ENCODE measurements around the gene SCGB1C2.
"Not testable (repeated sequence)": the region's sequence is repeated elsewhere in the genome, so short reads cannot be mapped to it uniquely, and the experiment has no call there.

The SCGB1C2 gene

DNA sequence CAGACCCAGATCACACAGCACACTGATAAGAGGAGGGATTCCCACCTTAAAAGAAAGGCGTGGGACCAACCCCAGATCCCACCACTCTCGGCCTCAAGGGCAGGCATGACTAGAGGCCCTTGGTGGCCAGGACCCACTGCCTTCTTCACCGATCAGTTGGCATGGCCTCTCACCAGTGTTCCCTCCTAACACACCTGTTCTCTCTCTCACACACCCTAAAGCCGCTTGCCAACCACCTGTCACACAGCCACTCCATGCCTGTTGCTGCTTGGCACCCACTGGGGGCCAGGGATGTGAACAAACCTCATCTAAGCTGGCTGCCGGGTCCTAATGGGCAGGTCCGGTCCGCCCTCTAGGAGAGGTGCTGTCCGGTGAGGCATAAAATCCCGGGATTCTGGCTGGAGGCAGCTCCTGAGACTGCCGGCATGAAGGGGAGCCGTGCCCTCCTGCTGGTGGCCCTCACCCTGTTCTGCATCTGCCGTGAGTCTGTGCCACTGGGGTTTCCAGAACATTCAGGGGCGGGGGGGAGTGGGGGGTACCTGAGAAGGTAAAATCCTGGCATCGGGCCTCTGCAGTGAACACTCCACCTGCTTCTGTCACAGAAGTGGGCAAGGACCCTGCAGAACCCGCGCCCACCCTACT lies at the start of gene SCGB1C2:
TSS of gene SCGB1C2 (plus strand) at position 404 of the 642 bp plus-strand sequence. CDS start at position 426, 22 bp downstream.
- not testable (repeated sequence) for DNase-seq (ENCODE audit: low spot score)

DNA sequence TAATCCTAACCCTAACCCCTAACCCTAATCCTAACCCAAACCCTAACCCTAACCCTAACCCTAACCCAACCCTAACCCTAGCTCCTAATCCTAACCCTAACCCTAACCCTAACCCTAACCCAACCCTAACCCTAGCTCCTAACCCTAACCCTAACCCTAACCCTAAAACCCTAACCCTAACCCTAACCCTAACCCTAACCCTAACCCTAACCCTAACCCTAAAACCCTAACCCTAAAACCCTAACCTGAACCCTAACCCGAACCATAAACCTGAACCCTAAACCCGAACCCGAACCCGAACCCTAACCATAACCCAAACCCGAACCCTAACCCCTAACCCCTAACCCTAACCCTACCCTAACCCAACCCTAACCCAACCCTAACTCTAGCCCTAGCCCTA lies 24.3 kb upstream of the SCGB1C2 start:
- not testable (repeated sequence) for DNase-seq (ENCODE audit: low spot score)

- DNase-seq (ENCODE audit: low spot score) = peak; percentile 45
These were observed 18.9 kb upstream of the SCGB1C2 start for GRCh38 chr17:118339-118917.

DNA sequence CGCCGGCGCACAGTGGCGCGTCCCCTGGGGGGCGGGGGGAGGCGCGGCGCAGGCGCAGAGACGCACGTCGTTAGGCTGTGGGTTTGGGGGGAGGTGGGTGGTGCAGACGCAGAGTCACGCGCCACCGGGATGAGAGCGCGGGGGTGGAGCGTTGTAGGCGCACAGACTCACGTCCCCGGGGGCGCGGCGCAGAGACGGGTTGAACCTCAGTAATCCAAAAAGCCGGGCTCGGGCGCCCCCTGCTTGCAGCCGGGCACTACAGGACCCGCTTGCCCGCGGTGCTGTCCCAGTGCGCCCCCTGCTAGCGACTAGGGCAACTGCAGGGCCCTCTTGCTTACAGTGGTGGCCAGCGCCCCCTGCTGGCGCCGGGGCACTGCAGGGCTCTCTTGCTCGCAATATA lies 3.4 kb upstream of the SCGB1C2 start:
- DNase-seq (ENCODE audit: low spot score) = not testable (repeated sequence)

GRCh38 chr17:134332-134785 lies 3.0 kb upstream of the SCGB1C2 start:
- DNase-seq (ENCODE audit: low spot score) = not testable (repeated sequence)

DNA sequence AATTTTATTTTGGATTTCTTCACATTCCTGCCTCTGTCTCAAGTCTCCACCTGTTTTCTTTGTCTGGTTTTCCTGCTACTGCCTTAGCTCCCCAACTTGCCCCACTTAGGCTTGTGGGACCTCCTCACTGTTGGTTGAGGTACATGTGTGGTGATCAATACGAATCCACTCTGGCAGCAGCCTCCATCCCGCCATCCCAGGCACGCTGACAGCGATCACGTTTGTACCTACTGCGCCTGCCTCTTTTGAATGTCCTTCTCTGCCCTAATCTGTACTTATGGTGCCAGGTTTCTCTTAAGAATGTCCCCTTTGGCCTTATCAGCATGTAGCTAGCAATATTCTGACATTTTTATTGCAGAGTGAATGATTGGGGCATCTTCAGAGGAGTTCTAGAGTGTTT lies 2.3 kb upstream of the SCGB1C2 start:
- DNase-seq (ENCODE audit: low spot score) = not testable (repeated sequence)

DNA sequence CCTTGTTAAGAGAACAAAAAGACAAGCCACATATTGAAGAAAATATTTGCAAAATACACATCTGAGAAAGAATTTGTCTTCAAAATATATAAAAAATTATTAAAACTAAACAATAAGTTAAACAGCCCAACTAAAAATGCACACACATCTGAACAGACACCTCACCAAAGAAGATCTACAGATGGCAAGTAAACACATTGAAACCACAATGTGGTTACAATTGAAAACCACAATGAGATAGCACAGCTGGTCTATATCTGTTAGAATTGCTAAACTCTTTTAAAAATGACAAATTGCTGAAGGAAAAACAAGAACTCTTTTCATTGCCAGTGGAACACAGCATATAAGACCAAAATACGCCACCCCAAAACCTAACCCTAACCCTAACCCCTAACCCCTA lies 1.5 kb upstream of the SCGB1C2 start:
- not testable (repeated sequence) for DNase-seq (ENCODE audit: low spot score)

GRCh38 chr17:136531-136930 lies 838 bp upstream of the SCGB1C2 start:
- not testable (repeated sequence) for DNase-seq (ENCODE audit: low spot score)

DNA sequence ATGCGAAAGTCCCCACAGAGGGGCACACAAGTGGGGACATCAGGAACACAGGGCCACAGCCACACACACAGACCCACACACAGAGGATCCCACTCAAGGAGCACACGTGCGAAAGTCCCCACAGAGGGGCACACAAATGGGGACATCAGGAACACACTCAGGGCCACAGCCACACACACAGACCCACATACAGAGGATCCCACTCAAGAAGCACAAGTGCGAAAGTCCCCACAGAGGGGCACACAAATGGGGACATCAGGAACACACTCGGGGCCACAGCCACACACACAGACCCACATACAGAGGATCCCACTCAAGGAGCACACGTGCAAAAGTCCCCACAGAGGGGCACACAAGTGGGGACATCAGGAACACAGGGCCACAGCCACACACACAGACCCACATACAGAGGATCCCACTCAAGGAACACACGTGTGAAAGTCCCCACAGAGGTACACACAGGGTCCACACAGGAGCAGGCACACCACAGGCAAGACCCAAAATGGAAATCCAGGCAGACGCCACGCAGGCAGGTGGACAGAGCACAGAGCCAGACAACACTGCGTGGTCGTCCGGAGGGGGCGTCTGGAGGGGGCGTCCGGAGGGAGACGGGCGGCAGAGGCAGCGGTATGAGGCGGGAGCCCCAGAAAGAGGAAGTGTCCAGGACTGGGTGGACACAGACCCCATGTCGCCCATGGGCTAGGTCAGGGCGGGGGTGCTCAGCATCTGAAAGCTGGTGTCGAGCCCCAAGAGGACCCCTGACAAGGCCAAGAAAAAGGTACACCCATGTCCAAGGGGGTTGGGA lies 2.2 kb downstream of the SCGB1C2 start:
- DNase-seq (ENCODE audit: low spot score) = not testable (repeated sequence)

DNA sequence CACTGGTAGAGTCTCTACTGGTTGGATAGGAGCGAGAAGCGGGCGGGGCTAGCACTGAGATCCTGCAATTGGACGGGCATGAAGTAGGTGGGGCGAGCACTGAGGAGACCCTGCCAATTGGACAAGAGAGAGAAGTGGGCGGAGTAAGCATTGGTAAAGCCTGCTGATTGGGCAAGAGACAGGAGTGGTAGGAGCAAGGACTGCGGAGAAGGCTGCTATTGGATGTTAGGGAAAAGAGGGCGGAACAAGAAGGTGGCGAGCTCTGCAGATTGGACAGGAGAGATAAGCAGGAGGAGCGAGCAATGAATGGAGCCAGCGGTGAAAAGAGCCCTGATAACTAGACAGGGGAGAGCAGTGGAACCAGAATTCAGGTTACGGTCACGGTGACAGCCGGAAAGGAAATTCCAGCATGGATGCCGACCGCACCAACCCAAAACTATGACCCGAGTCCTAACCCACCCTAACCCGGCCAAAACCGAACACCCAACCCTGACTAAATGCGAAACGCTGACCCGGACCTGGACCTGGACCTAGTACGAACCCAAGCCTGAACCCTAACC lies 4.8 kb downstream of the SCGB1C2 start:
- peak; percentile 85 for DNase-seq (ENCODE audit: low spot score)

DNA sequence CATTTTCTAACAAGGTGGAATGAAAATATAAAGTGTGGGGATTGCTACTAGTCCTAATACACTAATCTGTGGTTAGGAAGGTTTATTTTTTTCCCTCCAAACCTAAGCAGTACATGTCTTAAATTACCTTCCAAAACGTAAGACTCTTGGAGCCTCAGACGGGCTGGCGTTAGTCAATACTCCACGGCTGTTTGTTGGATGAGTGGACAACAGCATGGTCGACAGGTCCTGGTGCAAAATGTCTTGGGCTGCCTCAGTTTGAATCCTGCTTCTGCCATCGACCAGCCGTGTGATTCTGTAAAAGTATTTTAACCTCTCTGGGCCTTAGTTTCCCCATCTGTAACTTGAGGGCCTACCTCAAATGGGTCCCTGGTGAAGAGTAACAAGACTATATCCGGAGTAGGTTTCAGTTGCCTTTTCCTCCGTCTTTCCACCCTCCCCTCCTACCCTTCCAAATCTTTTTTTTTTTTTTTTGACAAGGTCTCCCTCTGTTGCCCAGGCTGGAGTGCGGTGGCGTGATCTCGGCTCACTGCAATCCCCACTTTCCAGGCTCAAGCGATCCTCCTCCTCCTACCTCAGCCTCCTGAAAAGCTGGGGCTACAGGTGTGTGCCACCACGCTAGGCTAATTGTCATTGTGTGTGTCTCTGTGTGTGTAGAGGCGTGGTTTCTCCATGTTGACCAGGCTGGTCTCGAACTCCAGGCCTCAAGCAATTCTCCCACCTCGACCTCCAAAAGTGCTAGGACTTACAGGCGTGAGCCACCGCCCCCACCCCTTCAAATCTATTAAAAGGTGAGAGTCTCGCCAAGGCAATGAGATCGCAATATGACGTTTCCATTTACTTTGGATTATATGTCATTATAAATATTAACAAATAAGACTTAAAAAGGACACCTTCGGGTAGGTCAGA lies 5.8 kb downstream of the SCGB1C2 start:
- no peak for DNase-seq (ENCODE audit: low spot score)

GRCh38 chr17:143785-144281 lies 6.5 kb downstream of the SCGB1C2 start:
- peak; percentile 77 for DNase-seq (ENCODE audit: low spot score)

DNA sequence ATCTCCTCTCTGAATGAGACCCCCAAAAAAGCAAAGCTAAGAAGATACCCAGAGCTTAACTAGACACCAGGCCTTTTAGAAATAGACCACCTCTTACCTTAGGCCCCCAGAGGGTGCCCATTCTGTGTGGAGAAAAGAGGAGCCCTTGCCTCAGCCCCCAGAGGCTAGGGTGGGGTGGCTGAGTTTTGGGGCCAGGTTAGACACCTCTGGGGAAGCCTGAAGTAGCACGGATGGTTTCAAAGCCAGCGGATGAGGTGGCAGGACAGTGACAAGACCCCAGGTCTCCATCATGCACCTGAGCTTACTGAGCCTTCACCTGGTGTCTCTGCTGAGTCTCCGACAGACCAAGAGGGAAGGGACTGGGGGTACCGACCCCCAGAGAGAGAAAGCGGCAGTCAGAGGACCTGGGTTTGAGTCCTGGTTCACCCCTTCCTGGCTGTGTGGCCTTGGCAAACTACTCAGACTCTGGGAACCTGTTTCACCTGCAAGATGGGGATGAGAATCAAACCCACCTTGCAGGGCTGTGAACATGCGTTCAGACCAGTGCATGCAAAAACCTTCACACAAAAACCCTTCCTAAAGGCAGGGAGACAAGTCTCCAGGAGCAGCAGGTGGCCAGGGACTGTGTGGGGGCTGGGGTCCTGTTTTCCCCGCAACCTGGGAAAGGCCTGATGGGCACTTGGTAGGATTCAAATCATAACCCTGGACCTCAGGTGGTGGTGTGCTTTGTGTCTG lies 7.7 kb downstream of the SCGB1C2 start:
- DNase-seq (ENCODE audit: low spot score) = no peak

DNA sequence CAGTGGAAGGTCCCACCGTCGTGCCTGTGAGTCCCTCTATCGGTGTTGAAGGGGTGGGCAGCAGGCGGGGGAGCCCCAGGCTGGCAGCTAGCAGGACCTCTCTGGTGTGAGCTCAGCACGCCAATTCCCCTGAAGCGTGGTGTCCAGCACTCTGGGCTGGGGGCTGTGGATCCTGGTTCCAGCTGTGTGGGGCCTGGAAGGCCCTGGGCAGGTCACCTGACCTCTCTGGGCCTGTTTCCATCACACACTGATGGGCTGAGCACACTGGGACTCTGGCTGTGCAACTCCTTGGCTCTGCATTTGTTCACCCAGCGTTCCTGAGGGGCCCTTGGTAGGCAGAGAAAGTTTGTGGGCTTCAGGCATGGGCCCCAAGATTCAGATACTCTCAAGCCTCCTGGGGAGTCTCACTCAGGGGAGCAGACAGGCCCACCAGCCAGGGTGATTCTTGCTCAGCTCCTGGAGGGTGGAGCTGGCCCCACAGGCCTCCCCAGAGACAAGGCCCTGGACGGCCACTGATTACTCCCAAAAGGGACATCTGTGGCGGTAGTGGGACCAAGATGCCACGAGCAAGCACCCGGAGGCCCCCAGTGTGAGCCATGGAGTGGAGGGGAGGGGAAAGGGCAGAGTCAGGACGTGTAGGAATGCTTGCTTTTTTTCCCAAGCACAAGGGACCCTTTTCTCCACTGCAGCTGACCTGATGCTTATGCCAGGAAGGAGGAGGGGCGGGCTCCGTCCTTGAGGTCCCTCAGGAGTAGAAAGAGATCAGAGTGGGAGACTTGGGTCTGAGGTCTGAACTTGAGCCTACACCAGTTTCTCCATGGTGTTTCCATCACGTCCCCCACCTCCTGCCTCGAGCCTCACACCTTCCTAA lies 8.5 kb downstream of the SCGB1C2 start:
- DNase-seq (ENCODE audit: low spot score) = no peak

GRCh38 chr17:146546-146945 lies 9.2 kb downstream of the SCGB1C2 start:
- DNase-seq (ENCODE audit: low spot score) = no peak

GRCh38 chr17:146983-147761 lies 9.8 kb downstream of the SCGB1C2 start:
- no peak for DNase-seq (ENCODE audit: low spot score)

GRCh38 chr17:147796-148740 lies 10.7 kb downstream of the SCGB1C2 start:
- no peak for DNase-seq (ENCODE audit: low spot score)

DNA sequence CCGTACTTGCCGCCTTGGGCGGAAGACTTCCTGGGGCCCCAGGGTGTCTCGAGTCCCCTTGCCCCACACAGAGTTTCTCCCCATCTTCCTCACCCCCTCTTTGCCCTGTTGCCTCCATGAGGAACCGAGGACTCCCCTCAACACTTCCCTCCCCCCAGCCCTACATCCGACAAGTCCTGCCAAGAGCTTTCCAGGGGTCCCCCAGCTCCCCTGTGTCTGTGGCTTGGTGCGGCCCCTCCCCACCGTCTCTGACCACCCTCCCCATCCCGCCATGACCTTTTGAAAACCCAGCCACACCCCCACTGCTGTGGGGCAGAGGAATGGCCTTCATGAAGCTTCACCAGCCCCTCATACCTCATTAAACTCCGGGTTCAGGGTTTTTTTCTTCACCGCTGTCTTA lies 11.4 kb downstream of the SCGB1C2 start:
- DNase-seq (ENCODE audit: low spot score) = no peak

Measured in SW480 (cell line).